Osteoblast (primary cell): ENCODE data around the gene FRK. TPM values are rescaled to one million over a fixed set of nuclear protein-coding genes. Genes with fewer than 3 reads are reported as not detected.

Experiments
- DNase-seq: peaks from one replicate; pipeline ENCODE4 v3.0.0; 2011; ENCODE audit warnings: low spot score, mixed read lengths; ENCODE audit not compliant: insufficient read length; ENCODE audit errors: missing footprints
- H2AFZ ChIP-seq: 2 replicates; pipeline ENCODE4 v1.6.0; 2011; ENCODE audit warnings: mild to moderate bottlenecking, low read length
- H3K27ac ChIP-seq: 2 replicates; pipeline ENCODE4 v1.5.1; 2011; ENCODE audit warnings: mild to moderate bottlenecking, low read depth, low read length, moderate library complexity
- H3K27me3 ChIP-seq: 2 replicates; pipeline ENCODE4 v1.6.0; 2012; ENCODE audit warnings: mild to moderate bottlenecking, control low read depth, inconsistent platforms, low read length, moderate library complexity; ENCODE audit not compliant: insufficient read depth
- H3K36me3 ChIP-seq: 2 replicates; pipeline ENCODE4 v1.5.1; 2011; ENCODE audit warnings: mild to moderate bottlenecking, low read length, control low read depth, moderate library complexity; ENCODE audit not compliant: insufficient read depth
- H3K4me1 ChIP-seq: 2 replicates; pipeline ENCODE4 v1.5.1; 2011; ENCODE audit warnings: mild to moderate bottlenecking, low read length, control low read depth, moderate library complexity; ENCODE audit not compliant: insufficient read depth
- H3K4me2 ChIP-seq: 2 replicates; pipeline ENCODE4 v1.6.0; 2011; ENCODE audit warnings: mild to moderate bottlenecking, low read length; ENCODE audit not compliant: insufficient read depth
- H3K4me3 ChIP-seq: fragments of 200-600 bp; sonication (generic); 3 replicates; pipeline ENCODE4 v1.5.1; 2012; ENCODE audit warnings: mild to moderate bottlenecking, low read length, inconsistent platforms; ENCODE audit not compliant: insufficient read depth
- H3K79me2 ChIP-seq: 2 replicates; pipeline ENCODE4 v1.6.0; 2012; ENCODE audit warnings: mild to moderate bottlenecking, low read length, control low read depth, inconsistent platforms; ENCODE audit not compliant: insufficient read depth
- H3K9me3 ChIP-seq: 2 replicates; pipeline ENCODE4 v1.5.1; 2011; ENCODE audit warnings: low read depth, low read length, control low read depth
- H4K20me1 ChIP-seq: 2 replicates; pipeline ENCODE4 v1.6.0; 2012; ENCODE audit warnings: mild to moderate bottlenecking, low read length, control low read depth; ENCODE audit not compliant: insufficient read depth
- total RNA-seq: library from RNA; depleted of rRNA; stranded (reverse); fragments of >200 nt; gene quantifications from 2 replicates; pipeline ENCODE4 v1.2.3, GENCODE V29; 2012
- TF ChIP-seq, protein P1 (sequence below): IDR thresholded peaks from 2 replicates; pipeline ENCODE4 v1.5.1; 2011; ENCODE audit warnings: mild to moderate bottlenecking, low read depth, low read length, moderate library complexity; ENCODE audit errors: extremely low read depth

The FRK gene
- total RNA-seq, 1 donor: 1.1 TPM

GRCh38 chr6:115905471-115905870 lies 155.2 kb downstream of the FRK start:
- Histone ChIP-seq H3K36me3 (no peaks in the 10 kb centered on the region), H3K4me1 (no peaks in the 10 kb centered on the region), H3K9me3 (no peaks in the 10 kb centered on the region), H2AFZ (no peak overlapping the region), H3K79me2 (no peaks in the 10 kb centered on the region), H3K4me3 (no peak overlapping the region), H4K20me1 (no peaks in the 10 kb centered on the region), H3K4me2 (no peak overlapping the region), H3K27me3 (no peaks in the 10 kb centered on the region), H3K27ac (no peak overlapping the region)
- DNase-seq: no peak
- TF ChIP-seq, protein P1, sequence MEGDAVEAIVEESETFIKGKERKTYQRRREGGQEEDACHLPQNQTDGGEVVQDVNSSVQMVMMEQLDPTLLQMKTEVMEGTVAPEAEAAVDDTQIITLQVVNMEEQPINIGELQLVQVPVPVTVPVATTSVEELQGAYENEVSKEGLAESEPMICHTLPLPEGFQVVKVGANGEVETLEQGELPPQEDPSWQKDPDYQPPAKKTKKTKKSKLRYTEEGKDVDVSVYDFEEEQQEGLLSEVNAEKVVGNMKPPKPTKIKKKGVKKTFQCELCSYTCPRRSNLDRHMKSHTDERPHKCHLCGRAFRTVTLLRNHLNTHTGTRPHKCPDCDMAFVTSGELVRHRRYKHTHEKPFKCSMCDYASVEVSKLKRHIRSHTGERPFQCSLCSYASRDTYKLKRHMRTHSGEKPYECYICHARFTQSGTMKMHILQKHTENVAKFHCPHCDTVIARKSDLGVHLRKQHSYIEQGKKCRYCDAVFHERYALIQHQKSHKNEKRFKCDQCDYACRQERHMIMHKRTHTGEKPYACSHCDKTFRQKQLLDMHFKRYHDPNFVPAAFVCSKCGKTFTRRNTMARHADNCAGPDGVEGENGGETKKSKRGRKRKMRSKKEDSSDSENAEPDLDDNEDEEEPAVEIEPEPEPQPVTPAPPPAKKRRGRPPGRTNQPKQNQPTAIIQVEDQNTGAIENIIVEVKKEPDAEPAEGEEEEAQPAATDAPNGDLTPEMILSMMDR: no peak

DNA sequence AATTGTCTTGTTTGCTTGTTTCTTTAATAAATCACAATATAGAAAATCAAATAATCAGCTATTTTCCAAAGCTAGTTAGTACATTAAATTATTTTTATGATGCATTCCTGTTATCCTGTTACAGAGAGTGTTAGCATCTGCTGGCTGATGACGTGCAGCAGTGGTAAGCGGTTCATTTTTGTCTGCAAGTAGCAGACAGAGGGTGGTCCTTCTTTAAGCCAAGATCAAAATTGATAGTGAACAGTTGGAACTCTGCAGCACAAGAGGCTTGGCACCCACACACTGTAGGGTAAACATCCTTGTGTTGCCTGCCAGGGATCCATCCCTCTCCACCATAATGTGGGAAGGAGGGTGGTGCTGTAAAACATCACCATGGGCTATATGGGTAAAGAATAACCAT lies 158.3 kb downstream of the FRK start:
- no peaks in the 10 kb centered on the region for H3K36me3 ChIP-seq
- H3K27me3 ChIP-seq: no peaks in the 10 kb centered on the region
- no peak for DNase-seq
- H3K4me1 ChIP-seq: no peaks in the 10 kb centered on the region
- no peaks in the 10 kb centered on the region for H3K79me2 ChIP-seq
- H3K9me3 ChIP-seq: no peaks in the 10 kb centered on the region
- no peaks in the 10 kb centered on the region for H4K20me1 ChIP-seq
- H2AFZ ChIP-seq: no peak overlapping the region
- TF ChIP-seq, protein P1: no peak
- H3K27ac ChIP-seq: no peak overlapping the region
- no peak overlapping the region for H3K4me2 ChIP-seq
- no peak overlapping the region for H3K4me3 ChIP-seq

GRCh38 chr6:115901896-115902295 lies 158.8 kb downstream of the FRK start:
- no peaks in the 10 kb centered on the region for H3K27me3 ChIP-seq

GRCh38 chr6:115899730-115900282 lies 160.9 kb downstream of the FRK start:
- no peak for DNase-seq
- no peak overlapping the region for H2AFZ ChIP-seq

More at GRCh38 chr6:115901896-115902295, 158.8 kb downstream of the FRK start:
- Histone ChIP-seq H4K20me1 (no peaks in the 10 kb centered on the region), H3K9me3 (no peaks in the 10 kb centered on the region), H3K27ac (no peak overlapping the region), H3K79me2 (no peaks in the 10 kb centered on the region), H2AFZ (no peak overlapping the region), H3K4me1 (no peaks in the 10 kb centered on the region), H3K4me3 (no peak overlapping the region), H3K4me2 (no peak overlapping the region), H3K36me3 (no peaks in the 10 kb centered on the region)
- DNase-seq: no peak
- TF ChIP-seq, protein P1: no peak

More at GRCh38 chr6:115899730-115900282, 160.9 kb downstream of the FRK start:
- no peaks in the 10 kb centered on the region for H3K36me3 ChIP-seq
- no peaks in the 10 kb centered on the region for H3K4me1 ChIP-seq
- H3K79me2 ChIP-seq: no peaks in the 10 kb centered on the region
- no peaks in the 10 kb centered on the region for H3K9me3 ChIP-seq
- no peaks in the 10 kb centered on the region for H4K20me1 ChIP-seq
- H3K27ac ChIP-seq: no peak overlapping the region
- H3K4me2 ChIP-seq: no peak overlapping the region
- TF ChIP-seq, protein P1: no peak
- no peak overlapping the region for H3K4me3 ChIP-seq
- no peaks in the 10 kb centered on the region for H3K27me3 ChIP-seq
